Activated CD8-positive, alpha-beta memory T cell treated with anti-CD3 and anti-CD28 coated beads, Interleukin-2, amount 50 U/mL, for 1 hour (primary cell): ENCODE results near the gene MAP3K13.

Experiments
- DNase-seq: peaks from one replicate; pipeline ENCODE4 v3.0.0-alpha.2; 2020; ENCODE audit errors: extremely low read depth

Gene MAP3K13

GRCh38 chr3:185362850-185363661 lies at the start of gene MAP3K13:
Gene MAP3K13, plus strand, starts transcription at chr3:185363136. Its CDS starts 65,446 bp downstream, at chr3:185428582.
- peak; percentile 0 for DNase-seq

GRCh38 chr3:185313693-185314246 lies 49.2 kb upstream of the MAP3K13 start:
- DNase-seq = no peak

- DNase-seq = no peak
These were observed 46.1 kb upstream of the MAP3K13 start for GRCh38 chr3:185316740-185317412.

- DNase-seq = no peak
These were observed 45.3 kb upstream of the MAP3K13 start for GRCh38 chr3:185317674-185318073.

GRCh38 chr3:185318141-185318540 lies 44.8 kb upstream of the MAP3K13 start:
- no peak for DNase-seq

- DNase-seq = no peak
These were observed 43.1 kb upstream of the MAP3K13 start for GRCh38 chr3:185319801-185320200.

GRCh38 chr3:185320949-185321348 lies 42.0 kb upstream of the MAP3K13 start:
- DNase-seq = no peak

GRCh38 chr3:185322101-185322719 lies 40.7 kb upstream of the MAP3K13 start:
- DNase-seq = no peak

GRCh38 chr3:185325946-185326791 lies 36.8 kb upstream of the MAP3K13 start:
- DNase-seq = no peak

GRCh38 chr3:185327062-185327461 lies 35.9 kb upstream of the MAP3K13 start:
- DNase-seq = no peak

GRCh38 chr3:185328324-185329004 lies 34.5 kb upstream of the MAP3K13 start:
- no peak for DNase-seq

GRCh38 chr3:185330238-185330637 lies 32.7 kb upstream of the MAP3K13 start:
- no peak for DNase-seq

GRCh38 chr3:185330644-185331043 lies 32.3 kb upstream of the MAP3K13 start:
- DNase-seq = no peak

GRCh38 chr3:185332026-185332735 lies 30.8 kb upstream of the MAP3K13 start:
- DNase-seq = no peak

GRCh38 chr3:185335799-185336198 lies 27.1 kb upstream of the MAP3K13 start:
- no peak for DNase-seq

GRCh38 chr3:185337231-185337816 lies 25.6 kb upstream of the MAP3K13 start:
- no peak for DNase-seq

- DNase-seq = no peak
These were observed 23.0 kb upstream of the MAP3K13 start for GRCh38 chr3:185339945-185340344.

- DNase-seq = no peak
These were observed 22.2 kb upstream of the MAP3K13 start for GRCh38 chr3:185340751-185341150.

- DNase-seq = no peak
These were observed 21.1 kb upstream of the MAP3K13 start for GRCh38 chr3:185341616-185342458.
